Measurements from ENCODE around the gene CD300C.
"Not testable (repeated sequence)": the region's sequence is repeated elsewhere in the genome, so short reads cannot be mapped to it uniquely, and the experiment has no call there.

The CD300C gene

GRCh38 chr17:74512624-74513091, 33.3 kb downstream of the CD300C start:
- DNase-seq (ENCODE audit: low read depth) = no peak

- no peak for DNase-seq (ENCODE audit: low read depth)
These were observed 33.9 kb downstream of the CD300C start for GRCh38 chr17:74512036-74512435.

GRCh38 chr17:74508156-74508555, 37.8 kb downstream of the CD300C start:
- no peak for DNase-seq (ENCODE audit: low read depth)

- not testable (repeated sequence) for DNase-seq (ENCODE audit: low read depth)
These were observed 42.0 kb downstream of the CD300C start for GRCh38 chr17:74503949-74504348.

- no peak for DNase-seq (ENCODE audit: low read depth)
These were observed 43.1 kb downstream of the CD300C start for GRCh38 chr17:74502861-74503260.

- DNase-seq (ENCODE audit: low read depth) = no peak
These were observed 45.9 kb downstream of the CD300C start for GRCh38 chr17:74499992-74500391.

- no peak for DNase-seq (ENCODE audit: low read depth)
These were observed 48.4 kb downstream of the CD300C start for GRCh38 chr17:74497471-74497870.

- DNase-seq (ENCODE audit: low read depth) = peak; percentile 37
These were observed 52.5 kb downstream of the CD300C start for GRCh38 chr17:74493331-74493833.

GRCh38 chr17:74491626-74492025, 54.3 kb downstream of the CD300C start:
- no peak for DNase-seq (ENCODE audit: low read depth)
